H1 (cell line): ENCODE data around the gene PAOX. TPM values are rescaled to one million over a fixed set of nuclear protein-coding genes. Genes with fewer than 3 reads are reported as not detected.

ENCODE experiments used
- NANOG ChIP-seq: IDR thresholded peaks from 2 replicates; pipeline ENCODE4 v1.6.1; 2011; ENCODE audit warnings: low read length, low read depth, mild to moderate bottlenecking, inconsistent platforms; ENCODE audit not compliant: insufficient read depth, poor library complexity, severe bottlenecking
- POLR2AphosphoS5 ChIP-seq: IDR thresholded peaks from 2 replicates; pipeline ENCODE4 v1.6.1; 2011; ENCODE audit warnings: low read depth, low read length
- SP2 ChIP-seq: IDR thresholded peaks from 2 replicates; pipeline ENCODE4 v1.6.1; 2012; ENCODE audit warnings: mild to moderate bottlenecking, low read length, inconsistent platforms
- polyA plus RNA-seq, 7 experiments: library from polyadenylated mRNA; depleted of rRNA in 3 of 7; stranded (reverse) in 5 of 7; unstranded in 2 of 7; fragments of >200 nt in 5 of 7; fragments of 200-250 nt in 2 of 7; gene quantifications; 1 replicate in 5 of 7; 2 replicates in 1 of 7; 4 replicates in 1 of 7; pipeline versions ENCODE4 v1.2.1 to v1.2.3, GENCODE V29; 2011 to 2013; ENCODE audit warnings: missing spikeins in 2 of 7, mixed read lengths in 2 of 7
- total RNA-seq: library from RNA; stranded (reverse); fragmentation: NEBNext Ultra II Directional; extraction: Animal tissue kit (Norgen Biotek cat#: 25700); gene quantifications from 2 replicates; pipeline ENCODE4 v1.2.1, GENCODE V29; 2021
- TF ChIP-seq, protein P1 (sequence below): fragments of 300-600 bp; sonication (generic); IDR thresholded peaks from 2 replicates; pipeline ENCODE4 v1.7.1; 2012; ENCODE audit warnings: low read length, moderate library complexity, mild to moderate bottlenecking, inconsistent platforms; ENCODE audit not compliant: insufficient replicate concordance

PAOX gene
- total and polyA plus RNA-seq, 2 of the 8 experiments (the other 6 are each of a cell fraction or from before 2014, with no cell fraction given) = 3.7 to 4.3 TPM

GRCh38 chr10:133440633-133441285 lies 61.7 kb downstream of the PAOX start (continued):
- TF ChIP-seq NANOG (no peak), POLR2AphosphoS5 (no peak), SP2 (no peak)
- TF ChIP-seq, protein P1, sequence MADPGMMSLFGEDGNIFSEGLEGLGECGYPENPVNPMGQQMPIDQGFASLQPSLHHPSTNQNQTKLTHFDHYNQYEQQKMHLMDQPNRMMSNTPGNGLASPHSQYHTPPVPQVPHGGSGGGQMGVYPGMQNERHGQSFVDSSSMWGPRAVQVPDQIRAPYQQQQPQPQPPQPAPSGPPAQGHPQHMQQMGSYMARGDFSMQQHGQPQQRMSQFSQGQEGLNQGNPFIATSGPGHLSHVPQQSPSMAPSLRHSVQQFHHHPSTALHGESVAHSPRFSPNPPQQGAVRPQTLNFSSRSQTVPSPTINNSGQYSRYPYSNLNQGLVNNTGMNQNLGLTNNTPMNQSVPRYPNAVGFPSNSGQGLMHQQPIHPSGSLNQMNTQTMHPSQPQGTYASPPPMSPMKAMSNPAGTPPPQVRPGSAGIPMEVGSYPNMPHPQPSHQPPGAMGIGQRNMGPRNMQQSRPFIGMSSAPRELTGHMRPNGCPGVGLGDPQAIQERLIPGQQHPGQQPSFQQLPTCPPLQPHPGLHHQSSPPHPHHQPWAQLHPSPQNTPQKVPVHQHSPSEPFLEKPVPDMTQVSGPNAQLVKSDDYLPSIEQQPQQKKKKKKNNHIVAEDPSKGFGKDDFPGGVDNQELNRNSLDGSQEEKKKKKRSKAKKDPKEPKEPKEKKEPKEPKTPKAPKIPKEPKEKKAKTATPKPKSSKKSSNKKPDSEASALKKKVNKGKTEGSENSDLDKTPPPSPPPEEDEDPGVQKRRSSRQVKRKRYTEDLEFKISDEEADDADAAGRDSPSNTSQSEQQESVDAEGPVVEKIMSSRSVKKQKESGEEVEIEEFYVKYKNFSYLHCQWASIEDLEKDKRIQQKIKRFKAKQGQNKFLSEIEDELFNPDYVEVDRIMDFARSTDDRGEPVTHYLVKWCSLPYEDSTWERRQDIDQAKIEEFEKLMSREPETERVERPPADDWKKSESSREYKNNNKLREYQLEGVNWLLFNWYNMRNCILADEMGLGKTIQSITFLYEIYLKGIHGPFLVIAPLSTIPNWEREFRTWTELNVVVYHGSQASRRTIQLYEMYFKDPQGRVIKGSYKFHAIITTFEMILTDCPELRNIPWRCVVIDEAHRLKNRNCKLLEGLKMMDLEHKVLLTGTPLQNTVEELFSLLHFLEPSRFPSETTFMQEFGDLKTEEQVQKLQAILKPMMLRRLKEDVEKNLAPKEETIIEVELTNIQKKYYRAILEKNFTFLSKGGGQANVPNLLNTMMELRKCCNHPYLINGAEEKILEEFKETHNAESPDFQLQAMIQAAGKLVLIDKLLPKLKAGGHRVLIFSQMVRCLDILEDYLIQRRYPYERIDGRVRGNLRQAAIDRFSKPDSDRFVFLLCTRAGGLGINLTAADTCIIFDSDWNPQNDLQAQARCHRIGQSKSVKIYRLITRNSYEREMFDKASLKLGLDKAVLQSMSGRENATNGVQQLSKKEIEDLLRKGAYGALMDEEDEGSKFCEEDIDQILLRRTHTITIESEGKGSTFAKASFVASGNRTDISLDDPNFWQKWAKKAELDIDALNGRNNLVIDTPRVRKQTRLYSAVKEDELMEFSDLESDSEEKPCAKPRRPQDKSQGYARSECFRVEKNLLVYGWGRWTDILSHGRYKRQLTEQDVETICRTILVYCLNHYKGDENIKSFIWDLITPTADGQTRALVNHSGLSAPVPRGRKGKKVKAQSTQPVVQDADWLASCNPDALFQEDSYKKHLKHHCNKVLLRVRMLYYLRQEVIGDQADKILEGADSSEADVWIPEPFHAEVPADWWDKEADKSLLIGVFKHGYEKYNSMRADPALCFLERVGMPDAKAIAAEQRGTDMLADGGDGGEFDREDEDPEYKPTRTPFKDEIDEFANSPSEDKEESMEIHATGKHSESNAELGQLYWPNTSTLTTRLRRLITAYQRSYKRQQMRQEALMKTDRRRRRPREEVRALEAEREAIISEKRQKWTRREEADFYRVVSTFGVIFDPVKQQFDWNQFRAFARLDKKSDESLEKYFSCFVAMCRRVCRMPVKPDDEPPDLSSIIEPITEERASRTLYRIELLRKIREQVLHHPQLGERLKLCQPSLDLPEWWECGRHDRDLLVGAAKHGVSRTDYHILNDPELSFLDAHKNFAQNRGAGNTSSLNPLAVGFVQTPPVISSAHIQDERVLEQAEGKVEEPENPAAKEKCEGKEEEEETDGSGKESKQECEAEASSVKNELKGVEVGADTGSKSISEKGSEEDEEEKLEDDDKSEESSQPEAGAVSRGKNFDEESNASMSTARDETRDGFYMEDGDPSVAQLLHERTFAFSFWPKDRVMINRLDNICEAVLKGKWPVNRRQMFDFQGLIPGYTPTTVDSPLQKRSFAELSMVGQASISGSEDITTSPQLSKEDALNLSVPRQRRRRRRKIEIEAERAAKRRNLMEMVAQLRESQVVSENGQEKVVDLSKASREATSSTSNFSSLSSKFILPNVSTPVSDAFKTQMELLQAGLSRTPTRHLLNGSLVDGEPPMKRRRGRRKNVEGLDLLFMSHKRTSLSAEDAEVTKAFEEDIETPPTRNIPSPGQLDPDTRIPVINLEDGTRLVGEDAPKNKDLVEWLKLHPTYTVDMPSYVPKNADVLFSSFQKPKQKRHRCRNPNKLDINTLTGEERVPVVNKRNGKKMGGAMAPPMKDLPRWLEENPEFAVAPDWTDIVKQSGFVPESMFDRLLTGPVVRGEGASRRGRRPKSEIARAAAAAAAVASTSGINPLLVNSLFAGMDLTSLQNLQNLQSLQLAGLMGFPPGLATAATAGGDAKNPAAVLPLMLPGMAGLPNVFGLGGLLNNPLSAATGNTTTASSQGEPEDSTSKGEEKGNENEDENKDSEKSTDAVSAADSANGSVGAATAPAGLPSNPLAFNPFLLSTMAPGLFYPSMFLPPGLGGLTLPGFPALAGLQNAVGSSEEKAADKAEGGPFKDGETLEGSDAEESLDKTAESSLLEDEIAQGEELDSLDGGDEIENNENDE = no peak
